K562 (cell line): ENCODE results near the gene ITGA11. TPM values are rescaled to one million over a fixed set of nuclear protein-coding genes. Genes with fewer than 3 reads are reported as not detected.
A peak's percentile ranks its signal among the peaks of the same experiment; 100 is the strongest.

Source experiments
- BHLHE40 ChIP-seq: IDR thresholded peaks from 2 replicates; pipeline ENCODE4 v1.6.1; 2011; ENCODE audit warnings: low read length, improper control_type of control experiment
- CEBPB ChIP-seq: fragments of 450-650 bp; IDR thresholded peaks from 2 replicates; pipeline ENCODE4 v1.6.1; 2016; ENCODE audit warnings: missing genetic modification characterization, missing compliant biosample characterization
- CREB1 ChIP-seq, 2 experiments: sonication (generic) in 1 of 2; formaldehyde crosslinking in 1 of 2; IDR thresholded peaks; 2 replicates each; pipeline versions ENCODE4 v1.6.1 to v1.8.0; 2012 to 2022; ENCODE audit warnings: inconsistent platforms in 1 of 2, mild to moderate bottlenecking in 1 of 2, missing genetic modification reagents in 1 of 2, moderate library complexity in 1 of 2
- FOXJ2 ChIP-seq: fragments of 200-800 bp; sonication (Bioruptor generic); IDR thresholded peaks from 2 replicates; pipeline ENCODE4 v1.6.1; 2016; ENCODE audit warnings: missing genetic modification characterization, missing compliant biosample characterization
- FOXK1 ChIP-seq: sonication (generic); formaldehyde crosslinking; IDR thresholded peaks from 2 replicates; pipeline ENCODE4 v1.8.0; 2022; ENCODE audit warnings: missing genetic modification reagents, mild to moderate bottlenecking, borderline replicate concordance
- IFI16 ChIP-seq: fragments of 250-450 bp; sonication (Bioruptor Pico); IDR thresholded peaks from 2 replicates; pipeline ENCODE4 v2.1.2; 2022; ENCODE audit warnings: mild to moderate bottlenecking, inconsistent platforms
- IRF2 ChIP-seq: sonication (generic); formaldehyde crosslinking; IDR thresholded peaks from 2 replicates; pipeline ENCODE4 v1.8.1; 2022; ENCODE audit warnings: mild to moderate bottlenecking, missing genetic modification reagents
- MEIS2 ChIP-seq: fragments of 450-650 bp; IDR thresholded peaks from 2 replicates; pipeline ENCODE4 v1.6.1; 2014; ENCODE audit warnings: mild to moderate bottlenecking; ENCODE audit not compliant: partially characterized antibody
- NCOR1 ChIP-seq: fragments of 450-650 bp; IDR thresholded peaks from 2 replicates; pipeline ENCODE4 v1.6.1; 2016; ENCODE audit warnings: mild to moderate bottlenecking, moderate library complexity
- NUFIP1 ChIP-seq: fragments of 450-650 bp; IDR thresholded peaks from 2 replicates; pipeline ENCODE4 v1.6.1; 2018; ENCODE audit not compliant: partially characterized antibody
- PML ChIP-seq: IDR thresholded peaks from 2 replicates; pipeline ENCODE4 v1.6.1; 2012; ENCODE audit warnings: low read length, inconsistent platforms
- RUNX1 ChIP-seq: sonication (generic); IDR thresholded peaks from 2 replicates; pipeline ENCODE4 v1.6.1; 2016; ENCODE audit warnings: antibody characterized with exemption, low read depth
- SOX6 ChIP-seq: fragments of 450-650 bp; IDR thresholded peaks from 2 replicates; pipeline ENCODE4 v1.6.1; 2014; ENCODE audit warnings: mild to moderate bottlenecking
- SP2 ChIP-seq: IDR thresholded peaks from 2 replicates; pipeline ENCODE4 v1.6.1; 2011; ENCODE audit warnings: mild to moderate bottlenecking, low read depth, low read length, moderate library complexity; ENCODE audit not compliant: poor library complexity, severe bottlenecking; ENCODE audit errors: extremely low read depth
- SRSF1 ChIP-seq: fragments of 200-400 bp; formaldehyde crosslinking; IDR thresholded peaks from 2 replicates; pipeline ENCODE4 v1.6.1; 2017; ENCODE audit warnings: mild to moderate bottlenecking, low read depth, low read length, moderate library complexity
- STAT5B ChIP-seq: fragments of 250-450 bp; sonication (Bioruptor Pico); IDR thresholded peaks from 2 replicates; pipeline ENCODE4 v1.8.0; 2021; ENCODE audit warnings: mild to moderate bottlenecking, inconsistent platforms
- TEAD4 ChIP-seq, 2 experiments: sonication (generic) in 1 of 2; formaldehyde crosslinking in 1 of 2; IDR thresholded peaks; 2 replicates each; pipeline versions ENCODE4 v1.6.1 to v1.8.0; 2012 to 2022; ENCODE audit warnings: borderline replicate concordance in 1 of 2, inconsistent platforms in 1 of 2, low read length in 1 of 2, mild to moderate bottlenecking in 1 of 2, missing genetic modification reagents in 1 of 2
- ZBTB7A ChIP-seq: IDR thresholded peaks from 2 replicates; pipeline ENCODE4 v1.6.1; 2011; ENCODE audit warnings: low read depth, mild to moderate bottlenecking, low read length, moderate library complexity, borderline replicate concordance; ENCODE audit not compliant: control insufficient read depth
- ZNF124 ChIP-seq: sonication (generic); formaldehyde crosslinking; IDR thresholded peaks from 2 replicates; pipeline ENCODE4 v1.8.1; 2022; ENCODE audit warnings: missing genetic modification reagents
- ZSCAN32 ChIP-seq: fragments of 450-650 bp; formaldehyde crosslinking; IDR thresholded peaks from 2 replicates; pipeline ENCODE4 v1.4.0; 2020; ENCODE audit warnings: mild to moderate bottlenecking, moderate library complexity
- polyA plus RNA-seq, 8 experiments: library from polyadenylated mRNA; depleted of rRNA in 4 of 8; stranded (reverse) in 5 of 8; unstranded in 3 of 8; fragments of >200 nt; fragmentation: Nextera tagmentation in 2 of 8; fragmentation: Illumina TruSeq in 1 of 8; extraction: Ambion mirVana in 2 of 8; extraction: Trizol in 1 of 8; gene quantifications; 2 replicates each; pipeline versions ENCODE4 v1.2.1 to v1.2.3, GENCODE V29; 2011 to 2014; ENCODE audit warnings: inconsistent platforms in 1 of 8, missing spikeins in 1 of 8
- total RNA-seq, 7 experiments: library from RNA; depleted of rRNA in 6 of 7; stranded (reverse); fragments of >200 nt in 6 of 7; fragmentation: Illumina TruSeq in 2 of 7; extraction: Trizol in 2 of 7; gene quantifications; 2 replicates each; pipeline versions ENCODE4 v1.2.1 to v1.2.3, GENCODE V29; 2011 to 2021; ENCODE audit warnings: low replicate concordance in 1 of 7
- TF ChIP-seq, protein P1 (sequence below): sonication (generic); formaldehyde crosslinking; IDR thresholded peaks from 2 replicates; pipeline ENCODE4 v1.8.0; 2022; ENCODE audit warnings: mild to moderate bottlenecking, missing genetic modification reagents, borderline replicate concordance
- TF ChIP-seq, protein P2 (sequence below): fragments of 450-650 bp; IDR thresholded peaks from 2 replicates; pipeline ENCODE4 v1.6.1; 2018; ENCODE audit warnings: mild to moderate bottlenecking, low read depth; ENCODE audit not compliant: partially characterized antibody
- TF ChIP-seq, protein P3 (sequence below): sonication (generic); formaldehyde crosslinking; IDR thresholded peaks from 2 replicates; pipeline ENCODE4 v1.8.1; 2023; ENCODE audit warnings: mild to moderate bottlenecking, missing genetic modification reagents

The ITGA11 gene
- total and polyA plus RNA-seq, 9 of the 15 experiments (the other 6 are each of a cell fraction or from before 2014, with no cell fraction given) = 0.01 TPM; not detected in 8

DNA sequence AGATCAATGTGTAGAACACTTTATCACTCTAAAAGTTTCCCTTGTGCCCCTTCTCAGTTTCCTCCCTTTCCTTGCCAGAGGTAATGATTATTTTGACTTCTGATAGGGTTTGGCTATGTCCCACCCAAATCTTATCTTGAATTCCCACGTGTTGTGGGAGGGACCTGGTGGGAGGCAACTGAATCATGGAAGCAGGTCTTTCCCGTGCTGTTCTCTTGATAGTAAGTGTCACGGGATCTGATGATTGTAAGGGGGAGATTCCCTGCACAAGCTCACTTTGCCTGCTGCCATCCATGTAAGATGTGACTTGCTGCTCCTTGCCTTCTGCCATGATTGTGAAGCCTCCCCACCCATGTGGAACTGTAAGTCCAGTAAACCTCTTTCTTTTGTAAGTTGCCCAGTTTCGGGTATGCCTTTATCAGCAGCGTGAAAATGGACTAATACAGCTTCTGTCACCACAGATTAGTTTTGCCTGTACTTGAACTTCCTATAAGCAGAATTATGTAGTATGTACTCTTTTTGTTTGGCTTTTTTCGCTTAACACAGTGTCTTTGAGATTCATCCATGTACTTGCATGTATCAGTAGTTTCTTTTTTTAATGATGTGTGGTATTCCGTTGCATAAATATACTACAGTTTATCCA lies 147.2 kb downstream of the ITGA11 start (continued):
- TF ChIP-seq TEAD4 (IDR thresholded peaks at IDR 0.05; ENCODE audit: low read length) (peak; percentile 40; the same call in 1 of the 2 replicates), TEAD4 (CRISPR knock-in tag; IDR thresholded peaks at IDR 0.05; ENCODE audit: borderline replicate concordance) (no peak), MEIS2 (no peak), IFI16 (CRISPR knock-in tag) (no peak), ZSCAN32 (CRISPR knock-in tag) (no peak), RUNX1 (no peak), CREB1 (IDR thresholded peaks at IDR 0.05) (no peak), CREB1 (CRISPR knock-in tag; IDR thresholded peaks at IDR 0.05) (no peak), STAT5B (CRISPR knock-in tag) (no peak), PML (no peak), ZNF124 (CRISPR knock-in tag) (no peak), NUFIP1 (no peak), SP2 (no peak), FOXK1 (CRISPR knock-in tag) (no peak), SOX6 (0 out of 2 replicates have a peak, but pooled peaks have one; percentile 9), SRSF1 (no peak), IRF2 (CRISPR knock-in tag) (no peak), NCOR1 (peak; percentile 41), ZBTB7A (no peak), FOXJ2 (no peak), CEBPB (tag) (no peak), BHLHE40 (peak; percentile 68)
- TF ChIP-seq, protein P1, sequence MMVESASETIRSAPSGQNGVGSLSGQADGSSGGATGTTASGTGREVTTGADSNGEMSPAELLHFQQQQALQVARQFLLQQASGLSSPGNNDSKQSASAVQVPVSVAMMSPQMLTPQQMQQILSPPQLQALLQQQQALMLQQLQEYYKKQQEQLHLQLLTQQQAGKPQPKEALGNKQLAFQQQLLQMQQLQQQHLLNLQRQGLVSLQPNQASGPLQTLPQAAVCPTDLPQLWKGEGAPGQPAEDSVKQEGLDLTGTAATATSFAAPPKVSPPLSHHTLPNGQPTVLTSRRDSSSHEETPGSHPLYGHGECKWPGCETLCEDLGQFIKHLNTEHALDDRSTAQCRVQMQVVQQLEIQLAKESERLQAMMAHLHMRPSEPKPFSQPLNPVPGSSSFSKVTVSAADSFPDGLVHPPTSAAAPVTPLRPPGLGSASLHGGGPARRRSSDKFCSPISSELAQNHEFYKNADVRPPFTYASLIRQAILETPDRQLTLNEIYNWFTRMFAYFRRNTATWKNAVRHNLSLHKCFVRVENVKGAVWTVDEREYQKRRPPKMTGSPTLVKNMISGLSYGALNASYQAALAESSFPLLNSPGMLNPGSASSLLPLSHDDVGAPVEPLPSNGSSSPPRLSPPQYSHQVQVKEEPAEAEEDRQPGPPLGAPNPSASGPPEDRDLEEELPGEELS (CRISPR knock-in tag) = no peak
- TF ChIP-seq, protein P2, sequence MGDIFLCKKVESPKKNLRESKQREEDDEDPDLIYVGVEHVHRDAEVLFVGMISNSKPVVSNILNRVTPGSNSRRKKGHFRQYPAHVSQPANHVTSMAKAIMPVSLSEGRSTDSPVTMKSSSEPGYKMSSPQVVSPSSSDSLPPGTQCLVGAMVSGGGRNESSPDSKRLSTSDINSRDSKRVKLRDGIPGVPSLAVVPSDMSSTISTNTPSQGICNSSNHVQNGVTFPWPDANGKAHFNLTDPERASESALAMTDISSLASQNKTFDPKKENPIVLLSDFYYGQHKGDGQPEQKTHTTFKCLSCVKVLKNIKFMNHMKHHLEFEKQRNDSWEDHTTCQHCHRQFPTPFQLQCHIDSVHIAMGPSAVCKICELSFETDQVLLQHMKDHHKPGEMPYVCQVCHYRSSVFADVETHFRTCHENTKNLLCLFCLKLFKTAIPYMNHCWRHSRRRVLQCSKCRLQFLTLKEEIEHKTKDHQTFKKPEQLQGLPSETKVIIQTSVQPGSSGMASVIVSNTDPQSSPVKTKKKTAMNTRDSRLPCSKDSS = peak; percentile 23
- TF ChIP-seq, protein P3, sequence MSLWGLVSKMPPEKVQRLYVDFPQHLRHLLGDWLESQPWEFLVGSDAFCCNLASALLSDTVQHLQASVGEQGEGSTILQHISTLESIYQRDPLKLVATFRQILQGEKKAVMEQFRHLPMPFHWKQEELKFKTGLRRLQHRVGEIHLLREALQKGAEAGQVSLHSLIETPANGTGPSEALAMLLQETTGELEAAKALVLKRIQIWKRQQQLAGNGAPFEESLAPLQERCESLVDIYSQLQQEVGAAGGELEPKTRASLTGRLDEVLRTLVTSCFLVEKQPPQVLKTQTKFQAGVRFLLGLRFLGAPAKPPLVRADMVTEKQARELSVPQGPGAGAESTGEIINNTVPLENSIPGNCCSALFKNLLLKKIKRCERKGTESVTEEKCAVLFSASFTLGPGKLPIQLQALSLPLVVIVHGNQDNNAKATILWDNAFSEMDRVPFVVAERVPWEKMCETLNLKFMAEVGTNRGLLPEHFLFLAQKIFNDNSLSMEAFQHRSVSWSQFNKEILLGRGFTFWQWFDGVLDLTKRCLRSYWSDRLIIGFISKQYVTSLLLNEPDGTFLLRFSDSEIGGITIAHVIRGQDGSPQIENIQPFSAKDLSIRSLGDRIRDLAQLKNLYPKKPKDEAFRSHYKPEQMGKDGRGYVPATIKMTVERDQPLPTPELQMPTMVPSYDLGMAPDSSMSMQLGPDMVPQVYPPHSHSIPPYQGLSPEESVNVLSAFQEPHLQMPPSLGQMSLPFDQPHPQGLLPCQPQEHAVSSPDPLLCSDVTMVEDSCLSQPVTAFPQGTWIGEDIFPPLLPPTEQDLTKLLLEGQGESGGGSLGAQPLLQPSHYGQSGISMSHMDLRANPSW (CRISPR knock-in tag) = no peak
